Measurements from ENCODE around the gene TRIM54. TPM values are rescaled to one million over a fixed set of nuclear protein-coding genes. Genes with fewer than 3 reads are reported as not detected.
"Not testable (repeated sequence)": the region's sequence is repeated elsewhere in the genome, so short reads cannot be mapped to it uniquely, and the experiment has no call there.

TRIM54 gene
- total and polyA plus RNA-seq, 2 of the 8 experiments (the other 6 are each of a cell fraction or from before 2014, with no cell fraction given), result 3.9 to 5.8 TPM

DNA sequence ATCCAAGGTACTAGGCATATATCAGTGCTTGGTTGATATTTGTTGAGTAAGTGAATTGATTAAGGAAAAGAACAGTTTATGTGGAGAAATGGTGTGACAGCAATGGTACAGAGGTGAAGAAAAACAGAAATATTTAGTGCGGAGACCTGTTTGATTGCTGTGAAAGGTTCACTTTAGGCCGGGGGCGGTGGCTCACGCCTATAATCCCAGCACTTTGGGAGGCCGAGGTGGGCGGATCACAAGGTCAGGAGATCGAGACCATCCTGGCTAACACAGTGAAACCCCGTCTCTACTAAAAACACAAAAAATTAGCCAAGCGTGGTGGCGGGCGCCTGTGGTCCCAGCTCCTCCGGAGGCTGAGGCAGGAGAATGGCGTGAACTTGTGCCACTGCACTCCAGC, 13.9 kb upstream of the TRIM54 start:
- CTCF ChIA-PET (ENCODE audit: partially characterized antibody), result interaction anchor here (0.6 to 14.1 kb wide), 6 partner anchors 11 to 413 kb away, joined by 3 to 288 read pairs (median 36); partner anchors contain the start of genes DNAJC5G and TRIM54
- H2BK120ac ChIP-seq (replicated peaks; ENCODE audit: low read depth, low read length); H3K27ac ChIP-seq (ENCODE audit: low read depth, low read length); H2AFZ ChIP-seq (ENCODE audit: low read length); H4K5ac ChIP-seq (ENCODE audit: insufficient read length, low read depth, low read length); H3K4ac ChIP-seq (replicated peaks; ENCODE audit: insufficient read length, low read depth, low read length); H2BK12ac ChIP-seq (ENCODE audit: low read depth, low read length); H3K9ac ChIP-seq (replicated peaks in 1 of 4; ENCODE audit: extremely low read depth in 1 of 4, low read depth in 3 of 4, low read length in 3 of 4); H3K36me3 ChIP-seq (ENCODE audit: control insufficient read depth in 2 of 4, insufficient read depth in 4 of 4, low read length in 3 of 4); H3K4me3 ChIP-seq (ENCODE audit: extremely low read depth in 1 of 4, insufficient read depth in 2 of 4, low read depth in 3 of 4, low read length in 4 of 4); DNase-seq (ENCODE audit: low read depth in 1 of 2, low spot score in 2 of 2); H3K4me1 ChIP-seq (replicated peaks in 1 of 4; ENCODE audit: control insufficient read depth in 3 of 4, insufficient read depth in 4 of 4, low read length in 3 of 4); H4K8ac ChIP-seq (ENCODE audit: extremely low read depth, insufficient read depth, low read length); H3K18ac ChIP-seq (ENCODE audit: extremely low read depth, low read length); H3K79me2 ChIP-seq (ENCODE audit: control insufficient read depth in 1 of 2, insufficient read depth in 2 of 2, low read length in 2 of 2); H2BK15ac ChIP-seq (ENCODE audit: low read length); H2BK20ac ChIP-seq (ENCODE audit: low read length); H3K9me3 ChIP-seq (ENCODE audit: insufficient read depth in 2 of 2, low read depth in 1 of 2, low read length in 1 of 2); H4K91ac ChIP-seq (replicated peaks; ENCODE audit: insufficient read length, low read length); H4K20me1 ChIP-seq (replicated peaks in 1 of 2; ENCODE audit: control insufficient read depth in 1 of 2, insufficient read depth in 2 of 2, low read length in 2 of 2); H3K79me1 ChIP-seq (ENCODE audit: low read depth, low read length); FAIRE-seq; H3K56ac ChIP-seq (replicated peaks; ENCODE audit: insufficient read length, low read depth, low read length); H2AK5ac ChIP-seq (ENCODE audit: low read depth, low read length); H3K14ac ChIP-seq (ENCODE audit: insufficient read length); H3K4me2 ChIP-seq (ENCODE audit: insufficient read depth in 1 of 2, low read depth in 2 of 2, low read length in 2 of 2); H2BK5ac ChIP-seq (ENCODE audit: low read depth, low read length); H3K23ac ChIP-seq (ENCODE audit: insufficient read length): not testable (repeated sequence)
- WGBS, 2 experiments (ENCODE audit: extremely low coverage in 1 of 2, insufficient coverage in 1 of 2, insufficient read length in 1 of 2, insufficient replicate concordance in 2 of 2, low coverage in 1 of 2, low lambda C conversion rate in 2 of 2, missing lambda C conversion rate in 1 of 2), result 94% methylated on average over 12 of the region's 13 CpGs; no CpG with 5 or more reads in 1 of the 2 experiments
- peaks cover 21 to 38% (median 33%) of the 10 kb centered on the region in 4 experiments for H3K27me3 ChIP-seq (replicated peaks in 1 of 4; ENCODE audit: control insufficient read depth in 3 of 4, extremely low read depth in 1 of 4, insufficient read depth in 3 of 4, low read length in 3 of 4)
- H3K23me2 ChIP-seq (ENCODE audit: low read depth, low read length), result peaks cover 11% of the 10 kb centered on the region; the same call in 1 of the 2 replicates
- POLR2A ChIA-PET (ENCODE audit: partially characterized antibody), result interaction anchor here (1.4 to 8.2 kb wide), 2 partner anchors 11 to 18 kb away, joined by 3 to 63 read pairs; partner anchors contain the start of genes DNAJC5G and TRIM54

Measured in H1 (cell line).